Measurements from ENCODE around the gene GPR137.
"Not testable (repeated sequence)": the region's sequence is repeated elsewhere in the genome, so short reads cannot be mapped to it uniquely, and the experiment has no call there.

Gene GPR137

DNA sequence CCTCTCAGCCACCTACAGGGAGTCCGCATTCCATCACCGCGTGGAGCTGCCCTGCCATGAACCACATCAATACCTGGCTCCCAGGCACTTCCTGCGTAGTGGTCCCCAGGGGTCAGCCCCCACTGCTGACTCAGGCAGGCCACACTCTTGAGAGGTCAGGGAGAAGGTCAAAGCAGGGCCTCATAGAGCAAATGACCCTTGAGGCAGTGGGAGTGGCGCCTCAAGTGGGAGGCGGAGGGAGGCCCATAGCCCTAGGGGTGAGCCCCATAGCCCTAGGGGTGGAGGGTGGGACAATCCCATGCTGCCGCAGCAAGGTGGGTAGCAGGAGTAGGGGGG is 37.2 kb downstream of the GPR137 start:
- DNase-seq = no peak

DNA sequence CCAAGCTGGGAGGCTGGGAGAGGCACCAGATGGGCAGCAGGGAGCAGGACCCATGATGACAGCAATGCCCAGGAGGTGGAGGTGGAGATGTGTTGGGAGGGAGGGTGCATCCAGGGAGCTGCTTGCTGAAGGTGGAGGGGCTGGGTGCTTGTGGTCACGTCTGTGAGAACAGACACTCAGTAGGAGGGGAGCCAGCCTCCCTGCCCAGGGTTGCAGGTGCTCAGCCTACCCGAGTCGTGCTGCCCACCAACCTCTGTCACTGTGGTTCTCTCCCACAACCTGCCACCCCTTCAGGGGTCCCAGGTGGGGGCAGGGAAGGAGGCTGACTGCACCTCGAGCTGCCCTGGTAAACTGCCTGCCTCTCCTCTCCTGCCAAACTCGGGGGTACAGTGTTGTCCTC is 37.7 kb downstream of the GPR137 start:
- no peak for DNase-seq

DNA sequence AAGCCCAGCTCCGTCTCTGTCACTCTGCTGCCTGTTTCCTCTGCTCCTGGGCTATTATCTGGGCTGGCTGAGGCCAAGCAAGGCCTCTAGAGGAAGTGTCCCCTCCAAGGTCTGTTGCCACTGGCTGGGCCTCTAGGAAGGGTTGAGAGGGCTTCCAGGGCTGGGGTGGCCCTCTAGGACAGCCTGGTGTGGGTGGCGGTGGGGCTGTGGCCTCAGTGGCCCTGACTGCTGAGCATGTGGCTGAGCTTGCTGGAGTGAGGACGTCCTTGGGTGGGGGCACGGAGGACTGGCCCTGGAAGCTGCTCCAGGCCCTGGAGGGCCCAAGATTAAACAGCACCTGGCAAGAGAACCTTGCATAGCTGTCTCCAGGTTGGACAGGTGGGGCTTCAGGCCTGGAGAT is 38.3 kb downstream of the GPR137 start:
- DNase-seq = not testable (repeated sequence)

DNA sequence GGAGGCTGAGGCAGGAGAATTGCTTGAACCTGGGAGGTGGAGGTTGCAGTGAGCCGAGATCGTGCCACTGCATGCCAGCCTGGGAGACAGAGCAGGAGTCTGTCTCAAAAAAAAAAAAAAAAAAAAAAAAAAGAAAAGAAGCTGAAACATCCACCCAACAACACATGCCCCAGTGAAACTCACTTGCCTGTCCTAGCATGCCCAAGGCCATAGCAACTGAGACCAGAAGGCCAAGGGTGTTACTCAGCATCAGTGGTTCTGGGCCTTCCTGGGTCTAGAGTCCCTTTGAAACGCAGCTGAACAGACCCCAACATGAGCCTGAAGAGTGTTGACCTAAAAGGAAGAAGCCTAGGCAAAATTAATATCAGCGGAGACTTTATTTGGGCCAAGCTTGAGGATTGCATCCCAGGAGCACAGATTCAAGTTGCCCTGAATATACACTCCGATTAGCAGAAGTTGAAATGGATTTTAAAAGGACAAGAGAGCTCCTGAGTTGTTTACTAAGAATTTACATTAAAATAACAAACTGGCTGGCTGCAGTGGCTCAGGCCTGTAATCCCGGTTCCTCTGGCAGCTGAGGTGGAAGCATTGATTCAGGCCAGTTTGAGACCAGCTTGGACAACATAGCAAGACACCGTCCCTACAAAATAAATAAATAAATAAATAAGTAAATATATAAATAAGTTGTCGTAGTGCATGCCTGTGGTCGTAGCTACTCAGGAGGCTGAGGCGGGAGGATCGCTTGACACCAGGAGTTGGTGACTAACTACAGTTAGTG is 39.2 kb downstream of the GPR137 start:
- no peak for DNase-seq

DNA sequence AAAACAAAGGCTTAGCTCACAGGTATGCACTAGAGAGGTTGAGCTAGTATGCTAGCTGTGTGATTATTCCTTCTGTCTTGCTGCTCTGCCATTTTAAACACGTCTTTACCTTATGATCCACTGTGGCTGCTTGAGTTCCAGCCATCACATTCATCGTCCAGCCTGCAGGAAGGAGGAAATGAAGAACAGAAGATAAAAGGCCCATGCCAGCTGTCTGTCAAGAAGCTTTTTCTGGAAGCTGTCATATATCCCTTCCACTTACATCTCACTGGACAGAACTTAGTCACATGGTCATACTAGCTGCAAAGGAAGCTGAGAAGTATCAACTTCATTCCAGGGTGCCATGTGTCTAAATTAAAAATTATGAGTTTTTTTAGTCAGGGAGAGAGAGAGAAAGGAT is 41.7 kb downstream of the GPR137 start:
- DNase-seq = no peak

DNA sequence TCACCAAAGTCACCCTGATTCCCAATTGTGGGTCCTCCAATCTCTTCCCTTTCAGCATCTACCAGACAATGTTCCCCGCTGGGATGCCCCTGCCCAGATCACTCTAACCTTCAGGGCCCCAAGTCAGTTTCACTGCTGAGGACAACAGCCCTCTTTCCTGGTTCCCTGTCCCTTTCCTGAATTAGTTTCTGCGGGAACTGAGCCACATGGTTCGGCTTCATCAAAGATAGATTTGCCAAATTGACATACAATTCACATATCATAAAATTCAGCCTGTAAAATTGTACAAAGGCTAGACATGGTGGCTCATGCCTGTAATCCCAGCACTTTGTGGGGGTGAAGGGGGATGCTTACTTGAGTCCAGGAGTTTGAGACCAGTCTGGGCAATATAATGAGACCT is 42.3 kb downstream of the GPR137 start:
- DNase-seq = no peak

DNA sequence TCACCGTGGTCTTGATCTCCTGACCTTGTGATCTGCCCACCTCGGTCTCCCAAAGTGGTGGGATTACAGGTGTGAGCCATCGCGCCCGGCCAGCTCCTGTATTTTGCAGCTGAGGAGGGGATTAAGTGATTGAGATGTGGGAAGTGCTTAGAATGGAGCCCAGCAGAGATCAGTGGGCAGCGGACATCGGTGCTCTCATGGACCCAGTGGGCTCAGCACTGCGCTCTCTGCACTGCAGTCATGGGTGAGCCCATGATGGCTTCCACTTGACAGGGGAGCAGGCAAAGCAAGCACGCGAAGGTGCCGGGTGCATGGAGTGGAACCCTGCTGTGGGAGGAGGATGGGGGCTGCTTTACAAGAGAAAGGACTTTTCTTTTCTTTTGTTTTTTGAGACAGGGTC is 45.2 kb downstream of the GPR137 start:
- no peak for DNase-seq

DNA sequence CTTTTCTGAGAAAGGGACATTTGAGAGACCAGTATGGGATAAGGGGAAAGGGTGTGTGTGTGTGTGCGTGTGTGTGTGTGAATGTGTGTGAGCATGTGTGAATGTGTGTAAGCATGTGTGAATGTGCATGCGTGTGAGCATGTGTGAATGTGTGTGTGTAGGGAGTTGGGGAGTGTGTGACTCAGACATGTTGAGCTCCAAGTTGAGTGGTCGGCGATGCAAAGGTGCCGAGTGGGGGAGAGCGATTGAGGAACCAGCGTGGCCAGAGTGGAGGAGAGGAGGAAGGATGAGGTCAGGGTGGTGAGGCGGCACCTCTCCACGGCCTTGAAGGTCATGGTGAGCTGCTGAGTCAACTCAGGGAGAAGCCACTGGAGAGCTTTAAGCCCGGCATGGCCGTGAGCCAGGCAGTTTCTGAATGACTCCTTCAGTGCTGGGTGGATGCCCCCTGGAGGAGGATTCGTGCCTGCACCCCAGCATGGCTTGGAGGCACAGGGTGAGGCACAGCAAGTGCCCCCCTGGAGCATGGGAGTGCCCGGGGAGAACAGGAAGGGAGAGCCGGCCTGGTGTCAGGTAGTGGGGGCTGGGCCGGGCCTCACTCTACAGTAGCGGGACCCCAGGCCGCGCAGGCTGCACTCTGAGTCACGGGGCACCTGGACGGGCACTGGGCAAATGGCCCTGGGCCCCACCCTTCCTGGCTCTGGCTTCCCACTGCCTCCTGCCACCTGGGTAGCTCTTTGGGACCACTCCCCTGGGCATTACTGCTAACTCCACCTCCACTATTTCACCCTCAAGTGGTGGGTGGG is 46.1 kb downstream of the GPR137 start:
- DNase-seq = peak; percentile 81

DNA sequence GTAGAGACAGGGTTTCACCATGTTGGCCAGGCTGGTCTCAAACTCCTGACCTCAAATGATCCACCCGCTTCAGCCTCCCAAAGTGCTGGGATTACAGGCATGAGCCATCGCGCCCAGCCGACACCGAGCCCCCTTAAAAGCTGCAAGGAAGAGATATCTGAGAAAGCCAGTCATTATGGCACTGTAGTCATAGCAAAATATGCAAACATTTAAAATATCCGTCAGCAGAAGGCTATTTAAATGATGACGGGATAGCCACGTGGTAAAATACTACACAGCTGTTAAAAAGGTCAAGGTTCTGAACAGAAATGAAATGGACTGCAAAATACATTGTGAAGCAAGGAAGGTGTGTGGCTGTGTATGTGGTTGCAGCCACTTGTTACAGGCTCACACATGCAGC is 47.9 kb downstream of the GPR137 start:
- no peak for DNase-seq

DNA sequence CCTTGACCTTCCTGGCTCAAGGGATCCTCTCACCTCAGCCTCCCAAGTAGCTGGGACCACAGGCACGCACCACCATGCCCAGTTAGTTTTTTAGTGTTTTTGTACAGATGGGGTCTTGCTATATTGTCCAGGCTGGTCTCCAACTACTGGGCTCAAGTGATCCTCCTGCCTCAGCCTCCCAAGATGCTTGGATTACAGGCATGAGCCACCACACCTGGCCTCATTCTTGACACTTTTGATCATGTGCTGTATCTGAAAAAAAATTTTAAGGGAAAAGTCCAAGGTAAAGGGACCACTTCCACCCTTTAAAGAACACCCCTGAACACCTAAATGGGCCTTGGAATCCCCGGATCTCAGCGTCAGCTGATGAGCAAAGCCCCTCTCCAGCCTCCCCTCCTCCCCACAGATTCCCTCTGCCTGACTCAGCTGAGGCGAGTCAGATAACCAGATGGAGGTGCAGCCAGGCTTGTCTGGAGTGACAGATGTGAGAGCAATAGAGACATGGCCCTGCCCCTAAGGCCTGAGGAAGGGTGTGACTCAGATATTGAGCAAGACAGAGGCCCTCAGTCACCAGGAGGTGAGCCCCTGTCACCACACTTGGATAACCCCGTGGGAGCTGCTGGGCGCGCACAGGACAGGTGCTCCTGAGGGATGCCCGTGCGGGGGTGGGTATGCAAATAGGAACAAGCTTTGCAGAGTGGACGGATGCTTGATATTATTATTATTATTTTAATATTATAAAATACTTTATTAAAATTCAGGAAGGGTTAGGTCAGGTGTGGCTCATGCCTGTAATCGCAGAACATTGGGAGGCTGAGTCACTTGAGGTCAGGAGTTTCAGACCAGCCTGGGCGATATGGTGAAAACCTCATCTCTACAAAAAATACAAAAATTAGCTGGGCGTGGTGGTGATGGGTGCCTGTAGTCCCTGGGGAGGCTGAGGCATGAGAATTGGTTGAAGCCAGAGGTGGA is 49.4 kb downstream of the GPR137 start:
- peak; percentile 81 for DNase-seq

DNA sequence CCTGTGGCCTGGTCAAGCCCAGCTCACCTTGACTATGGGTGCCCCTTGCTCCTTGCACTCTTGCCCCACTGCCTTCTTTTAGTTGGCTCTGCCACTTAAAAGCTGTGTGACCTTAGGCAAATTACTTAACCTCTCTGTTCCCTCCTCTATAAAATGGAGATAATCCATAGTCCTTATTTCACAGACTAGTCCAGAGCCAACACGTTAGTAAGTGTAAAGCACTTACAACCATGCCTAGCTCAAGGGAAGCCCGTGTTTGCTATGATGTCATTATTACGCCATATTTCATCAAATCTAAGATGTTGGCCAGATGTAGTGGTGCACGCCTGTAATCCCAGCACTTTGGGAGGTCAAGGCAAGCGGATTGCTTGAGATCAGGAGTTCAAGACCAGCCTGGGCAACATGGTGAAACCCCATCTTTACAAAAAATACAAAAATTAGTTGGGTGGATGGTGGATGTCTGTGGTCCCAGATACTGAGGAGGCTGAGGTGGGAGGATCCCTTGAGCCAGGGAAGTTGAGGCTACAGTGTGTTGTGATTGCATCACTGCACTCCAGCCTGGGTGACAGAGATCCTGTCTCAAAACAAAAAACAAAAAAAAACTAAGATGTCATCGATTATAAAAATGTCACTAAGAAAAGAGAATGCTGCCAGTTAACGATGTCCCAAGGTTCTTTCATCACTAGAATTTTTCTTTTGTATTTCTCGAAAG is 52.0 kb downstream of the GPR137 start:
- no peak for DNase-seq

DNA sequence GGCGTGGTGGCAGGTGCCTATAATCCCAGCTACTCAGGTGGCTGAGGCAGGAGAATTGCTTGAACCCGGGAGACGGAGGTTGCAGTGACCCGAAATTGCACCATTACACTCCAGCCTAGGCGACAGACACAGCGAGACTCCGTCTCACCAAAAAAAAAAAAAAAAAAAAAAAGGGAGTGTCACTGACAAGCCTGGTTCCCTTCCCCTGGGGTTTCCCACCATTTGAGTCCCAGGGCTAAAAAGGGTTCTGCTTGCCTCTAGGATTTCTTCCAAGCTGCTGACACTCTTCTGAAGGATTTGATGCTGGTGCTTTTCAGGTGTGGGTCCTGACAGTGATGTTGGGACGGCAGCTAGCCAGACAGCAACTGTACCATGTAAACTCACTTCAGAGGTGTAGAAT is 53.1 kb downstream of the GPR137 start:
- DNase-seq = no peak

All from amniotic stem cell (primary cell).